H1 (cell line): Measurements from ENCODE around the gene MKLN1. TPM values are rescaled to one million over a fixed set of nuclear protein-coding genes. Genes with fewer than 3 reads are reported as not detected.

Source experiments
- CTCF ChIA-PET: fragments of 300-600 bp; sonication (Branson Sonifier 250); formaldehyde crosslinking; loops from one replicate; lab custom pipeline; 2021; ENCODE audit not compliant: partially characterized antibody; lab: Charles Lee
- POLR2A ChIA-PET: fragments of 300-600 bp; sonication (Branson Sonifier 250); formaldehyde crosslinking; loops from one replicate; lab custom pipeline; 2021; ENCODE audit warnings: inconsistent platforms; ENCODE audit not compliant: partially characterized antibody; lab: Charles Lee
- DNase-seq, 2 experiments: peaks; one replicate each; pipeline versions ENCODE4 v3.0.0 to v3.0.0-alpha.2; 2010 to 2022; ENCODE audit warnings: low spot score in 2 of 2, low read depth in 1 of 2, mixed read lengths in 1 of 2
- FAIRE-seq: peaks from 2 replicates; lab custom pipeline; 2011; peaks lifted over from hg19 to GRCh38; lab: Jason Lieb, UNC
- H2AFZ ChIP-seq: 2 replicates; pipeline ENCODE4 v1.8.1; 2012; ENCODE audit warnings: low read length, inconsistent platforms
- H2AK5ac ChIP-seq: 2 replicates; pipeline ENCODE4 v1.6.1; 2013; ENCODE audit warnings: low read depth, low read length
- H2BK120ac ChIP-seq: replicated peaks from 2 replicates; pipeline ENCODE3; 2013; ENCODE audit warnings: low read depth, low read length, inconsistent platforms
- H2BK12ac ChIP-seq: 2 replicates; pipeline ENCODE4 v1.6.1; 2013; ENCODE audit warnings: low read depth, low read length
- H2BK15ac ChIP-seq: 2 replicates; pipeline ENCODE4 v1.6.1; 2013; ENCODE audit warnings: low read length
- H2BK20ac ChIP-seq: 2 replicates; pipeline ENCODE4 v1.6.1; 2013; ENCODE audit warnings: low read length
- H2BK5ac ChIP-seq: 2 replicates; pipeline ENCODE4 v1.6.1; 2013; ENCODE audit warnings: low read depth, low read length
- H3K14ac ChIP-seq: 2 replicates; pipeline ENCODE4 v1.6.1; 2013; ENCODE audit warnings: inconsistent platforms; ENCODE audit not compliant: insufficient read length
- H3K18ac ChIP-seq: 2 replicates; pipeline ENCODE4 v1.6.1; 2013; ENCODE audit warnings: low read length; ENCODE audit errors: extremely low read depth
- H3K23ac ChIP-seq: 2 replicates; pipeline ENCODE4 v1.6.1; 2013; ENCODE audit warnings: inconsistent platforms; ENCODE audit not compliant: insufficient read length
- H3K23me2 ChIP-seq: 2 replicates; pipeline ENCODE4 v1.6.1; 2013; ENCODE audit warnings: low read depth, low read length
- H3K27ac ChIP-seq: 2 replicates; pipeline ENCODE4 v1.6.1; 2011; ENCODE audit warnings: low read depth, low read length, inconsistent platforms
- H3K27me3 ChIP-seq, 4 experiments: replicated peaks in 1 of 4; 1 replicate in 1 of 4; 2 replicates in 3 of 4; pipeline versions ENCODE4 v1.6.1 to v1.8.1; 2011 to 2013; ENCODE audit warnings: low read length in 3 of 4, mild to moderate bottlenecking in 3 of 4, inconsistent platforms in 2 of 4, mixed read lengths in 2 of 4, moderate library complexity in 1 of 4; ENCODE audit not compliant: control insufficient read depth in 3 of 4, insufficient read depth in 3 of 4; ENCODE audit errors: extremely low read depth in 1 of 4
- H3K36me3 ChIP-seq, 4 experiments: 2 replicates each; pipeline versions ENCODE4 v1.6.1 to v1.8.1; 2011 to 2013; ENCODE audit warnings: mild to moderate bottlenecking in 4 of 4, low read length in 3 of 4, moderate library complexity in 2 of 4, control low read depth in 1 of 4, inconsistent platforms in 1 of 4; ENCODE audit not compliant: insufficient read depth in 4 of 4, control insufficient read depth in 2 of 4
- H3K4ac ChIP-seq: replicated peaks from 2 replicates; pipeline ENCODE3; 2013; ENCODE audit warnings: low read length, low read depth, mixed read lengths, inconsistent platforms; ENCODE audit not compliant: insufficient read length
- H3K4me1 ChIP-seq, 4 experiments: replicated peaks in 1 of 4; 1 replicate in 1 of 4; 2 replicates in 3 of 4; pipeline versions ENCODE4 v1.6.1 to v1.8.1; 2011 to 2013; ENCODE audit warnings: low read length in 3 of 4, inconsistent platforms in 2 of 4, mixed read lengths in 1 of 4; ENCODE audit not compliant: insufficient read depth in 4 of 4, control insufficient read depth in 3 of 4
- H3K4me2 ChIP-seq, 2 experiments: 2 replicates each; pipeline versions ENCODE4 v1.6.1 to v1.8.1; 2011 to 2013; ENCODE audit warnings: low read depth in 2 of 2, low read length in 2 of 2, control low read depth in 1 of 2, inconsistent platforms in 1 of 2, mild to moderate bottlenecking in 1 of 2; ENCODE audit not compliant: insufficient read depth in 1 of 2
- H3K4me3 ChIP-seq, 4 experiments: fragments of 200-600, 300-600 bp in 1 of 4; sonication (generic), shearing (Covaris generic), sonication (Bioruptor Twin) in 1 of 4; 2 replicates each; pipeline versions ENCODE4 v1.5.1 to v1.8.1; 2011 to 2016; ENCODE audit warnings: low read length in 4 of 4, low read depth in 3 of 4, control low read depth in 2 of 4, inconsistent platforms in 2 of 4, mild to moderate bottlenecking in 2 of 4, mixed read lengths in 1 of 4, moderate library complexity in 1 of 4; ENCODE audit not compliant: insufficient read depth in 2 of 4; ENCODE audit errors: extremely low read depth in 1 of 4
- H3K56ac ChIP-seq: replicated peaks from 2 replicates; pipeline ENCODE3; 2013; ENCODE audit warnings: low read depth, mild to moderate bottlenecking, mixed read lengths, low read length, inconsistent platforms; ENCODE audit not compliant: insufficient read length
- H3K79me1 ChIP-seq: 2 replicates; pipeline ENCODE4 v1.6.1; 2013; ENCODE audit warnings: low read depth, low read length, control low read depth
- H3K79me2 ChIP-seq, 2 experiments: 2 replicates each; pipeline versions ENCODE4 v1.6.1 to v1.8.1; 2012 to 2013; ENCODE audit warnings: low read length in 2 of 2, mild to moderate bottlenecking in 2 of 2, inconsistent platforms in 1 of 2; ENCODE audit not compliant: insufficient read depth in 2 of 2, control insufficient read depth in 1 of 2
- H3K9ac ChIP-seq, 4 experiments: replicated peaks in 1 of 4; 1 replicate in 1 of 4; 2 replicates in 3 of 4; pipeline versions ENCODE4 v1.6.1 to v1.8.1; 2011 to 2013; ENCODE audit warnings: low read depth in 3 of 4, low read length in 3 of 4, control low read depth in 2 of 4, mild to moderate bottlenecking in 2 of 4, moderate library complexity in 2 of 4, inconsistent platforms in 1 of 4; ENCODE audit errors: extremely low read depth in 1 of 4
- H3K9me3 ChIP-seq, 2 experiments: 2 replicates each; pipeline versions ENCODE4 v1.6.1 to v1.8.1; 2012 to 2013; ENCODE audit warnings: mild to moderate bottlenecking in 2 of 2, moderate library complexity in 2 of 2, control low read depth in 1 of 2, inconsistent platforms in 1 of 2, low read depth in 1 of 2, low read length in 1 of 2, mixed read lengths in 1 of 2; ENCODE audit not compliant: insufficient read depth in 2 of 2
- H4K20me1 ChIP-seq, 2 experiments: replicated peaks in 1 of 2; 2 replicates each; pipeline versions ENCODE3 to v1.8.1; 2011 to 2013; ENCODE audit warnings: inconsistent platforms in 2 of 2, low read length in 2 of 2, mild to moderate bottlenecking in 1 of 2; ENCODE audit not compliant: insufficient read depth in 2 of 2, control insufficient read depth in 1 of 2
- H4K5ac ChIP-seq: 2 replicates; pipeline ENCODE4 v1.6.1; 2013; ENCODE audit warnings: low read length, low read depth, mixed read lengths, inconsistent platforms; ENCODE audit not compliant: insufficient read length
- H4K8ac ChIP-seq: 2 replicates; pipeline ENCODE4 v1.8.0; 2013; ENCODE audit warnings: mild to moderate bottlenecking, moderate library complexity, low read length, inconsistent platforms; ENCODE audit not compliant: insufficient read depth; ENCODE audit errors: extremely low read depth
- H4K91ac ChIP-seq: replicated peaks from 2 replicates; pipeline ENCODE3; 2013; ENCODE audit warnings: low read length, mixed read lengths, inconsistent platforms; ENCODE audit not compliant: insufficient read length
- ATF2 ChIP-seq: IDR thresholded peaks from 2 replicates; pipeline ENCODE4 v1.6.1; 2012; ENCODE audit warnings: low read length, inconsistent platforms
- BRCA1 ChIP-seq: IDR thresholded peaks from 2 replicates; pipeline ENCODE4 v1.6.1; 2012; ENCODE audit warnings: low read depth, low read length, improper control_type of control experiment
- CHD2 ChIP-seq: IDR thresholded peaks from 2 replicates; pipeline ENCODE4 v1.6.1; 2012; ENCODE audit warnings: low read length, improper control_type of control experiment
- CTBP2 ChIP-seq: IDR thresholded peaks from 2 replicates; pipeline ENCODE4 v1.7.0; 2011; ENCODE audit warnings: borderline replicate concordance, mild to moderate bottlenecking, moderate library complexity, mixed read lengths, low read length; ENCODE audit not compliant: insufficient read depth, insufficient read length
- KDM1A ChIP-seq: fragments of 200-600, 300-600 bp; sonication (generic); IDR thresholded peaks from 2 replicates; pipeline ENCODE4 v1.7.1; 2016; ENCODE audit warnings: mild to moderate bottlenecking, low read length, borderline replicate concordance
- KDM5A ChIP-seq: fragments of 200-600 bp; IDR thresholded peaks from 2 replicates; pipeline ENCODE4 v1.7.1; 2012; ENCODE audit warnings: mild to moderate bottlenecking, low read length, inconsistent platforms, mixed read lengths
- SIN3A ChIP-seq, 2 experiments: IDR thresholded peaks in 1 of 2; conservative IDR thresholded peaks in 1 of 2; 2 replicates each; pipeline ENCODE4 v1.6.1; 2011 to 2012; ENCODE audit warnings: low read length in 2 of 2, improper control_type of control experiment in 1 of 2, low read depth in 1 of 2, mild to moderate bottlenecking in 1 of 2
- SIX5 ChIP-seq: IDR thresholded peaks from 2 replicates; pipeline ENCODE4 v1.6.1; 2011; ENCODE audit warnings: mild to moderate bottlenecking, low read depth, low read length
- ZNF274 ChIP-seq: IDR thresholded peaks from 2 replicates; pipeline ENCODE4 v1.7.0; 2012; ENCODE audit warnings: low read length, borderline replicate concordance; ENCODE audit errors: extremely low read depth
- polyA plus RNA-seq, 7 experiments: library from polyadenylated mRNA; depleted of rRNA in 3 of 7; stranded (reverse) in 5 of 7; unstranded in 2 of 7; fragments of >200 nt in 5 of 7; fragments of 200-250 nt in 2 of 7; gene quantifications; 1 replicate in 5 of 7; 2 replicates in 1 of 7; 4 replicates in 1 of 7; pipeline versions ENCODE4 v1.2.1 to v1.2.3, GENCODE V29; 2011 to 2013; ENCODE audit warnings: missing spikeins in 2 of 7, mixed read lengths in 2 of 7
- total RNA-seq: library from RNA; stranded (reverse); fragmentation: NEBNext Ultra II Directional; extraction: Animal tissue kit (Norgen Biotek cat#: 25700); gene quantifications from 2 replicates; pipeline ENCODE4 v1.2.1, GENCODE V29; 2021
- TF ChIP-seq, protein P1 (sequence below), 3 experiments: IDR thresholded peaks; 1 replicate in 2 of 3; 2 replicates in 1 of 3; pipeline versions ENCODE4 v1.5.1 to v1.6.1; 2011; ENCODE audit warnings: low read length in 3 of 3, mild to moderate bottlenecking in 3 of 3, inconsistent platforms in 2 of 3, low read depth in 1 of 3, moderate library complexity in 1 of 3; ENCODE audit not compliant: insufficient read depth in 1 of 3; ENCODE audit errors: control extremely low read depth in 1 of 3

MKLN1 gene
- total and polyA plus RNA-seq, 2 of the 8 experiments (the other 6 are each of a cell fraction or from before 2014, with no cell fraction given), result 22.3 to 50.9 TPM

DNA sequence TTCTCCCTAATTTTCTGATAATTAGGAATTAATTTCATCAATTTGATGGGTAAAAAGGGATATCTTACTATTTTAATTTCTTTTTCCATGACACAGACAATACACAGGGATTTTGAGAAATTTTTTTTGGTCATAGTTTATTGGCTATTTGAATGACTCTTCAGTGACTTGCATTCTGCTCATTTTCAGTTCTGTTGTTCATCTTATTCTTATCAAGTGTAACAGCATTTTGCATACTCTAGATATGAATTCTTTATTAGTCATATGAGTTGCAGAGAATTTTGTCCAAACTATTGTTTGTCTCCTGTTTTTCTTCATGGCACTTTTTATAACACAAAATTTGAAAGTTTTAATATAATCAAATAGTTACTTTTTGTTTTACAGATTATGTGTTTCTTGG lies 41.7 kb downstream of the MKLN1 start:
- no peak overlapping the region for H2AFZ ChIP-seq
- no peak overlapping the region for H3K14ac ChIP-seq
- ChIA-PET CTCF (no interaction called here), POLR2A (interaction anchor here (1.8 kb wide), 1 partner anchor 44 kb away, joined by 3 read pairs; no protein-coding TSS in a partner anchor)
- H3K4me3 ChIP-seq, result no peak overlapping the region
- H4K91ac ChIP-seq, result no peak overlapping the region
- no peaks in the 10 kb centered on the region for H3K27me3 ChIP-seq
- H3K79me2 ChIP-seq, result peaks cover 2 to 97% of the 10 kb centered on the region in 2 experiments; a peak in 3 of 4 replicates
- H2BK120ac ChIP-seq, result no peak overlapping the region
- no peak overlapping the region for H2BK5ac ChIP-seq
- H3K23me2 ChIP-seq, result no peaks in the 10 kb centered on the region
- H3K79me1 ChIP-seq, result no peaks in the 10 kb centered on the region
- no peak overlapping the region for H4K5ac ChIP-seq
- no peak overlapping the region for H2BK15ac ChIP-seq
- no peak overlapping the region for H2AK5ac ChIP-seq
- no peak overlapping the region for H3K56ac ChIP-seq
- H3K18ac ChIP-seq, result no peak overlapping the region
- no peak overlapping the region for H2BK20ac ChIP-seq
- H3K27ac ChIP-seq, result no peak overlapping the region
- H3K9me3 ChIP-seq, result no peaks in the 10 kb centered on the region
- H3K23ac ChIP-seq, result no peak overlapping the region
- peaks cover 0 to 13% (median 7%) of the 10 kb centered on the region in 4 experiments; a peak in 3 of 7 replicates for H3K4me1 ChIP-seq
- no peak overlapping the region for H3K4ac ChIP-seq
- H3K36me3 ChIP-seq, result no peaks in the 10 kb centered on the region
- FAIRE-seq (no peak), DNase-seq (no peak)
- no peak overlapping the region for H3K4me2 ChIP-seq
- no peak overlapping the region for H3K9ac ChIP-seq
- peaks cover 1 to 4% of the 10 kb centered on the region in 2 experiments for H4K20me1 ChIP-seq
- H4K8ac ChIP-seq, result no peak overlapping the region
- H2BK12ac ChIP-seq, result no peak overlapping the region
- TF ChIP-seq CHD2, result no peak
- TF ChIP-seq, protein P1, sequence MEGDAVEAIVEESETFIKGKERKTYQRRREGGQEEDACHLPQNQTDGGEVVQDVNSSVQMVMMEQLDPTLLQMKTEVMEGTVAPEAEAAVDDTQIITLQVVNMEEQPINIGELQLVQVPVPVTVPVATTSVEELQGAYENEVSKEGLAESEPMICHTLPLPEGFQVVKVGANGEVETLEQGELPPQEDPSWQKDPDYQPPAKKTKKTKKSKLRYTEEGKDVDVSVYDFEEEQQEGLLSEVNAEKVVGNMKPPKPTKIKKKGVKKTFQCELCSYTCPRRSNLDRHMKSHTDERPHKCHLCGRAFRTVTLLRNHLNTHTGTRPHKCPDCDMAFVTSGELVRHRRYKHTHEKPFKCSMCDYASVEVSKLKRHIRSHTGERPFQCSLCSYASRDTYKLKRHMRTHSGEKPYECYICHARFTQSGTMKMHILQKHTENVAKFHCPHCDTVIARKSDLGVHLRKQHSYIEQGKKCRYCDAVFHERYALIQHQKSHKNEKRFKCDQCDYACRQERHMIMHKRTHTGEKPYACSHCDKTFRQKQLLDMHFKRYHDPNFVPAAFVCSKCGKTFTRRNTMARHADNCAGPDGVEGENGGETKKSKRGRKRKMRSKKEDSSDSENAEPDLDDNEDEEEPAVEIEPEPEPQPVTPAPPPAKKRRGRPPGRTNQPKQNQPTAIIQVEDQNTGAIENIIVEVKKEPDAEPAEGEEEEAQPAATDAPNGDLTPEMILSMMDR (IDR thresholded peaks at IDR 0.05; ENCODE audit: control extremely low read depth in 1 of 3, insufficient read depth in 1 of 3, low read depth in 1 of 3, low read length in 3 of 3), result no peak
- TF ChIP-seq BRCA1, result no peak
- no peak for TF ChIP-seq SIN3A (conservative IDR thresholded peaks at IDR 0.05 in 1 of 2, IDR thresholded peaks at IDR 0.05 in 1 of 2; ENCODE audit: low read depth in 1 of 2, low read length in 2 of 2)
- no peak for TF ChIP-seq CTBP2
- no peak for TF ChIP-seq KDM1A
- no peak for TF ChIP-seq ZNF274
- TF ChIP-seq SIX5, result no peak
- TF ChIP-seq ATF2, result no peak
- no peak for TF ChIP-seq KDM5A
